H7 (cell line): Measurements from ENCODE around the gene PLCG2. TPM values are rescaled to one million over a fixed set of nuclear protein-coding genes. Genes with fewer than 3 reads are reported as not detected.

Experiments
- DNase-seq: peaks from one replicate; pipeline ENCODE4 v3.0.0; 2012
- H3K27me3 ChIP-seq: 2 replicates; pipeline ENCODE4 v1.6.0; 2011; ENCODE audit warnings: mild to moderate bottlenecking, low read length; ENCODE audit not compliant: control insufficient read depth, insufficient read depth
- H3K36me3 ChIP-seq: replicated peaks from 2 replicates; pipeline ENCODE4 v1.5.1; 2011; ENCODE audit warnings: low read length; ENCODE audit not compliant: control insufficient read depth, insufficient read depth
- H3K4me3 ChIP-seq: 2 replicates; pipeline ENCODE4 v1.5.1; 2011; ENCODE audit warnings: low read depth, mild to moderate bottlenecking, control low read depth, low read length, moderate library complexity; ENCODE audit not compliant: insufficient read depth
- total RNA-seq: library from RNA; depleted of rRNA; stranded (reverse); fragments of >200 nt; shearing (Covaris generic); gene quantifications from 2 replicates; pipeline ENCODE4 v1.2.3, GENCODE V29; 2014

Gene PLCG2
- total RNA-seq, 1 experiment from 2014 or later = 2.7 TPM

DNA sequence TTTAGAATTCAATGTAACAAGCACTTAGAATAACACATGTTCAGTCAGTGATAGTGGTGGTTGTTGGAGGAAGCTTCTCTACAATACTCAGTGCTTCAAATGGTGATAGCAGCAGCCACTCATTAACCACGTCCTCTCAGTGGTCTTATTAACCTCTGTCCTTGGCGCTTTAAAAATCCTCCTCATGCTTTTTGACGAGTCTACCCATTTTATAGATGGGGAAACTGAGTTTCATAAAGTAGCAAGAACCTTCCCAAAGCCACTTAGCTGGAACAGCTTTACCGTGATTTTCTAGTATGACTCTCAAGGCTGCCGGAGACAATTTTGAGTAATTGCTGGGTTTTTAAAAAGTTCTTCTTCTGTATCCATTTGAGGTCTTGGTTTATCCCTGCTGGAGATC lies 47.4 kb downstream of the PLCG2 start:
- H3K4me3 ChIP-seq = no peak overlapping the region
- H3K27me3 ChIP-seq = no peaks in the 10 kb centered on the region
- H3K36me3 ChIP-seq = no peaks in the 10 kb centered on the region
- no peak for DNase-seq

DNA sequence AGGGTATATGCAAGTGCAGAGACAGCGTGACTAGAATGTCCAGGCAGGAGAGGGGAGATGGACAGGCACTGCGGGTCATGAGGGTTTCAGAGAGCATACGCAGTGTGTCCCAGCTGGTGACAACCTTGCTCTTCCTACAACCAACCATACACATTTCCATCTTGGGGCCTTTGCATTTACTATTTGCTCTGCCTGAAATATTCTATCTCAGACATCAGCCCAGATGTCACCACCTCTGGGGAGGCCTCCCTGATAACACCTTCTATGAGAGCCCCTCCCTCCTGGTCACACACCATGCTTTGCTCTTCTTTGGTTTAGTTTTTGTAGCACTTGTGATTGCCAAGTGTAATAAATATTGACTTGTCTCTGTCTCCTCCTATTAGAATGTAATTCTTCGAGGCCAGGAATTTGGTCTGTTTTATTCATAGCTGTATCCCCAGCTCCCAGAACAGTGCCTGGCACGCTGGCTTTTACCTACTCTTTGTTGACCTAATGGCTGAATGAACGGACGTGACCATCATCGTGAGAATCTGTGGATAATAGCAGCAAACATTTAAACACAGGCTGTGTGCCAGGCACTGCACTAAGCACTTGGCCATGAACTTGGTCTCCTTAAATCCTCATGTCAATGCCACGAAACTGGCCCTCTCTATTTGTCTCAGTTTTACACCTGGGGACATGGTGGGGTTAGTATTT lies 51.9 kb downstream of the PLCG2 start:
- DNase-seq = no peak
- Histone ChIP-seq H3K4me3 (no peak overlapping the region), H3K27me3 (no peaks in the 10 kb centered on the region; the same call in 1 of the 2 replicates), H3K36me3 (no peaks in the 10 kb centered on the region)

DNA sequence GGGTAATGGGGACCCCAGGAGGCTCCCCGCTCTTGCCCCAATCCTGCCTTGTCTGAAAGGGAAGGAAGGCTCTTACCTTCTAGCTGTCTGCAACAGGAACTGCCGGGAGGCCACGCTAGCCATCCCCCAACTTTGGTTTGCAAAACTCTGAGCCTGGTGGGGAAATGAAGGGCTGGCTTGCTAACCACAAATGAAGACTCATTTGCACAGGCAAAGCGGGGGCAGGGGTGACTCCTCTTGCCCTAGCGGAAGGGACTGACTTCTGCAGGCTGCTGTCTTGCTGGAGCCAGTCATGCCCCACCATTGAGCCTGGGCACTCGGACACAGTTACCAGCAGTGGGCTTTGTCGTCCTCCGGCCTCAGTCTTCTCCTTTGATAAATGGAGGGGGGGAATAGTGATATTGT lies 52.6 kb downstream of the PLCG2 start:
- no peaks in the 10 kb centered on the region; the same call in 1 of the 2 replicates for H3K27me3 ChIP-seq
- H3K4me3 ChIP-seq = no peak overlapping the region
- DNase-seq = peak; percentile 57
- H3K36me3 ChIP-seq = no peaks in the 10 kb centered on the region

DNA sequence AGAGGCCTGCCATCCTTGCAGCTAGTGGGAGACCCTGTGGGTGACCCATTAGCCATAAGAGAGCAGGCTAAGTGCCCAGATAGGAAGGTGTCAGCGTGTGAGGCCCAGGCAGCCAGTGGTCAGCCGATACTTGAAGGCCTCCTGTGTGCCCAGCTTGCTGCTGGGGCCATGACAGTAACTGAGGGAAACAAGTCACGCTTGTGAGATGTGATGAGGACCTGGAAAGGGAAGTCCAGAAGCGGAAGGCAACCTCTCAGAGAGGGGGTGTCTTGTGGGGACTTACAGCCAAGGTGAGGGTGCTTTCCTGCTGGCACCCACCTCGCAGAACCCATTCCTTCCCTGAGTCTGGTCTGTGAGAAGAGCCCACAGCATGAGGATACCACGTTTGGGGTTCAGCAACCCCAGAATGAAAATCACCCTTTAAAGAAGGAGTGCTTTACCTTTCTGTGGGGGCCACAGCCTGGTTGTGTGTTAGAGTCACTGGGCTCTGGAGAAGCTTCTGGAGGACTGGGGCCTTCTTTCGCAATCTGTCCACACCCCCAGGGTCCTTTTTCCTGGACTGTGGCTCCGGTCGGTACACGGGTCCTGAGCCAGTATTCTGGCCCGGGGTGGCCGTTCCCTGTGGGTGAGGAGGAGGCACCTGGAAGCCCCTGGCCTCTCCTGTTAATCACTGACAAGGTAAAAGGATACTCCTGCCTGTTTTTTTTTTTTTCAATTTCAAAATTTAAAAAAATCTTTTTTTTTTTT lies 53.9 kb downstream of the PLCG2 start:
- Histone ChIP-seq H3K36me3 (no peaks in the 10 kb centered on the region), H3K4me3 (no peak overlapping the region), H3K27me3 (no peaks in the 10 kb centered on the region; the same call in 1 of the 2 replicates)
- no peak for DNase-seq

DNA sequence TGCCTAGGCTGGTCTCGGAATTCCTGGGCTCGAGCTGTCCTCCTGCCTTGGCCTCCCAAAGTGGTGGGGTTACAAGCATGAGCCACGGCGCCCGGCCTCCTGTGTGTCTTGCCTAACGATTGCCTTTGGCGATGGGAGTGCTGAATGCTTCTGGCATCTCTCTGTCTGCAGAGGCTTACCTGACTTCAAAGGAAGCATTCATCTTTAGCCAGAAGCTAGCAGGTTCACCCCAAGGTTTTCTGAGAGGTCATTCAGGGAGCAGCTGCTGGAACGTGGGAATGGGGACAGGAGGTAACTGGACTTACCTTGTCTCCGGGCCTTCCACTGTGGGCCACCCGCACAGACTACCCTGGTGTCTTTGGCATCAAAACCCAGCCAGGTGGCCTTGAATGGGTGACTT lies 54.7 kb downstream of the PLCG2 start:
- H3K4me3 ChIP-seq = no peak overlapping the region
- H3K36me3 ChIP-seq = no peaks in the 10 kb centered on the region
- H3K27me3 ChIP-seq = no peaks in the 10 kb centered on the region; the same call in 1 of the 2 replicates
- no peak for DNase-seq

DNA sequence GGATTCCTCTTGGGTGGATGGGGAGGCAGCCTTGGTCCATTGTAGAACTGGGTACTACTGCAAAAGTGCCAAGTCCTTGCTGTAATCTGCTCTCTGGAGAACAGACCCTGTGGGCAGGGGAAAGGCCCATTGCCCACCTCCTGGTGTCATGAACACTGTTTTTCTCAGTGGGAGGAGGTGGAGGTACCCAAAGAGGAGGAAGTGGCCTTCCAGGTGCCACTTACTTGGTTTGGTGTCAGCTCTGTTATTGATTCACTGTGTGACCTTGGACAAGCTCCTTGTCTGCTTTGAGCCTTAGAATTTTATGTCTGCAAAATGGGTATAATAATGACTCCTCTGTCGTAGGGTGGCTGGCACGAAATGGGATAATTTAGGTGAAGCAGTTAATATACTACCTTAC lies 55.8 kb downstream of the PLCG2 start:
- H3K36me3 ChIP-seq = no peaks in the 10 kb centered on the region
- H3K27me3 ChIP-seq = no peaks in the 10 kb centered on the region; the same call in 1 of the 2 replicates
- no peak overlapping the region for H3K4me3 ChIP-seq
- no peak for DNase-seq

DNA sequence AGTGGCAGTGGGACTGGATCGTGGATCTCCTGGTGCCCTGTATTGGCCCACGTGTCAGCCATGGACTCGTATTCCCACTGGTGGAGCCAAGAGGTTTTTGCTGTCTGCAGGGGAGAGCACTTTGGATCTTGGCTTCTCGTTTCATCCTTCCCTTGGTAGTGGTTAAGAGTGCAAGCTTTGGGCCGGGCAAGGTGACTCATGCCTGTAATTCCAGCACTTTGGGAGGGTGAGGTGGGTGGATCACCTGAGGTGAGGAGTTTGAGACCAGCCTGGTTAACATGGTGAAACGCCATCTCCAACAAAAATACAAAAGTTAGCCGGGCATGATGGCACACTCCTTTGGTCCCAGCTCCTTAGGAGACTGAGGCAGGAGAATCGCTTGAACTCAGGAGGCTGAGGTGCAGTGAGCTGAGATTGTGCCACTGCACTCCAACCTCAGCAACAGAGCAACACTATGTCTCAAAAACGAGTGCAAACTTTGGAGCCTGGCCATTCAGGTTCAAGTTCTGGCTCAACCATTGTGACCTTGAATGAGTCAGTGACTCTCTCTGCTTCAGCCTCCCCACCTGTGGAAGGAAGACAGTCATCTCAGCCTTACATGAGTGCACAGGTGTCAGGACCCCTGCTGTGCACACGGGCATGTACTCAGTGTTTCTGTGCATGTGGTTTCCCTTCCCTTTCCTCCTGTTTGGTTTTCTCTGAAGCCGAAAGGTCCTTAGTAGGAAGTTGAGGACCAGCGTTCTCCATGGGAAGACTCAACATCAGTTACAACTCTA lies 57.4 kb downstream of the PLCG2 start:
- Histone ChIP-seq H3K36me3 (no peaks in the 10 kb centered on the region), H3K27me3 (no peaks in the 10 kb centered on the region; the same call in 1 of the 2 replicates), H3K4me3 (no peak overlapping the region)
- no peak for DNase-seq

DNA sequence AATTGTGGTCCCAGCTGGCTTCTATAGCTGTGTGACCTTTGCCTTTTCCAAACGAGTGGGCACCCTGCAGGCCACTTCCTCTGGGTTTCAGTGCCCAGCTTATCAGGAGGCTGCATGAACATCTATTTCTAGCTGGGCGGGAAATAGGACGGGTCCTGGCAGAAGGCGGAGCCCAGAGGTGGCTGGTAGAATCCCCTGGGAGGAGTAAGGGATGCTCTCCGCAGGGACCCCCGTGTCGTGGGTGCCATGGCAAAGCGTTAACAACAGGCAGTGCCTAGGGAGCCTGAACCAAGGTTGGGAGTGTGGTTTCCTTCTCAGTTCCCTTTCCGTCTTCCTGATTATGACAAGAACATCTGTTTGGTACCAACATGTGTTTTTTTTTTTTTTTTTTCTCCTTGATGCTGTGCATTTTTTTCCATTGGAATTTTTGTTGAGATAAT lies 58.2 kb downstream of the PLCG2 start:
- DNase-seq = no peak
- H3K27me3 ChIP-seq = no peaks in the 10 kb centered on the region; the same call in 1 of the 2 replicates
- no peak overlapping the region for H3K4me3 ChIP-seq
- H3K36me3 ChIP-seq = no peaks in the 10 kb centered on the region

DNA sequence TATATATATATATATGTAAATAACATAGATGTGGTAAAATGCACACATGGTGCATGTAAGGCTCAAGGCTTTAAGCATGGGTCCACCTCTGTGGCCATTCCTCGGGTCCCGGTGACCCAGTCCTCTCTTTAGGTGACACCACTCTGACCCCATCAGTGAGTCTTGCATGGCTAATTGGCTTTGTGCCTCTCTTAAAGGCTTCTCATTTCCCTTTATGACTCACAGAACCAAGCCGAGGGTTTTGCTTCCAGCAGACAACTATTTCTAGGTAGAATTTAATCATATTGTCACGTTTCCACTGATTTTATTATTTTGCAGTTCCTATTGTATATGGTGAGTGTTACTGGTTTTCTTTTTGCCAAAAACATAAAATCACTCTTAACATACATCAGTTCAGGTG lies 59.7 kb downstream of the PLCG2 start:
- Histone ChIP-seq H3K36me3 (no peaks in the 10 kb centered on the region), H3K27me3 (no peaks in the 10 kb centered on the region; the same call in 1 of the 2 replicates), H3K4me3 (no peak overlapping the region)
- no peak for DNase-seq

DNA sequence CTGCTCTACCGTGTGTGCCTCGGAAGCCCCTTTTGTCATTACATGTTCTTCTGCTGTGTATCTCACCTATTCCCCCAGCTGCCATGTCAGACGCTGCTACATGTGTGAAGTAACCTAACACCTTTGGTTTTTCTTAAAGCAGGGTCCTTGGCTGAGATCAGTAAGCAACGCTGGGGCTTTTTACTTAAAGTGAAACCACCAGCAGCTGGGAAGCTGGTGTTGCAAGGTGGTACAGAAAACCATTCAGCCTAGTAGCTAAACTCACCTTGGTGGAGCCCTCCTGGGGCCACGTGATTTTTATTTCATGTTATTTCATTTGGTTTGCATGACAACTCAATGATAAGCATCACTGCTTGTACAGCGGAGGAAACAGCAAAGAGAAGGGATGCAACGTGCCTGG lies 62.6 kb downstream of the PLCG2 start:
- DNase-seq = no peak
- H3K36me3 ChIP-seq = no peaks in the 10 kb centered on the region
- H3K27me3 ChIP-seq = no peaks in the 10 kb centered on the region
- H3K4me3 ChIP-seq = no peak overlapping the region

DNA sequence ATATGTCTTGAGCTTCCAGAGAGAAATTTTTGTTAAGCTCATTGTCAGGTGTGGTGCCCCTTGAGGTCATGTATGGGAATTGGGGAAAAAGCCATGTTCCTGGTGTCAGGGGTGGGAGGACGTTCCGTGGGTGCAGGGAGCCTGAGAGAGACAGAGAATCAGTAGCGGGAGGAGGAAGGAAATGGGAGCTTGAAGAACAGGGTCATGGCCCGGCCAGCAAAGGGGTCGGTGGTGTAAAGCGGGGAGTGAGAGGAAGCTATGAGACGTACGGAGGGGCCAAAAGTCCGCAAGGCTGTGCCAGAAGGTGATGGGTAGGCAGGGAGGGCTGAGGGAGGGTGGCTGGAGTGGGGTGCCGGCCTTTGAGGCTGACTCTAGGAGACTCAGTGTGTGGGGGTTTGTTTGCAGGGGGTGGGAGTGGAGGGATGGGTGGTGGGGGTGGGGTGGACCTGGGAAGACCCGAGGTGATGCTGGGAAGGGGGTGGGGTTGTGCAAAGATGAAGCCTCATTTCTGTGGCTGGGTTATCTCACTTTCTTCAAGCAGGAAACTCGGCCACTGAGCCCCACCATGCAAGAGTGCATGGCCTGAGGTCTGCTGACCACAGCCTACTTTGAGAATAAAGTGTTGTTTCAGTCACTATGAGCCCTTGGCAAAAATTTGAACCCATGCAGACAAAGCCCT lies 63.6 kb downstream of the PLCG2 start:
- no peaks in the 10 kb centered on the region for H3K27me3 ChIP-seq
- peak; percentile 63 for DNase-seq
- H3K36me3 ChIP-seq = no peaks in the 10 kb centered on the region
- H3K4me3 ChIP-seq = no peak overlapping the region

DNA sequence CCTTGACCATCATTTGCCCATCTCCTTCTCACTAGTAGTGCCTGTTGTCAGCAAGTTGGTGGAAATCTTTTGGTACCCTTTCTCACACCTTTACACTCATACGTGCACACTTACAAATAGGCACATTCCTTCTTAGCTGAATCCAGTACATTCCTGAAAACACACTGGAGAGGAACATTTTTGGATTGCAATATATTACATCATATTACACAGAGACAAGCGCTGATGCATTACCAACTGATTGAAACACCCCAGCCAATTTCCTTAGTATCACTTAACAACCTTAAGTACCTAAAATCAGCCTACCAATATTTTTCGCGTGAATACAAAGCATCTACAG lies 64.1 kb downstream of the PLCG2 start:
- H3K27me3 ChIP-seq = no peaks in the 10 kb centered on the region
- no peaks in the 10 kb centered on the region for H3K36me3 ChIP-seq
- no peak overlapping the region for H3K4me3 ChIP-seq
- no peak for DNase-seq

DNA sequence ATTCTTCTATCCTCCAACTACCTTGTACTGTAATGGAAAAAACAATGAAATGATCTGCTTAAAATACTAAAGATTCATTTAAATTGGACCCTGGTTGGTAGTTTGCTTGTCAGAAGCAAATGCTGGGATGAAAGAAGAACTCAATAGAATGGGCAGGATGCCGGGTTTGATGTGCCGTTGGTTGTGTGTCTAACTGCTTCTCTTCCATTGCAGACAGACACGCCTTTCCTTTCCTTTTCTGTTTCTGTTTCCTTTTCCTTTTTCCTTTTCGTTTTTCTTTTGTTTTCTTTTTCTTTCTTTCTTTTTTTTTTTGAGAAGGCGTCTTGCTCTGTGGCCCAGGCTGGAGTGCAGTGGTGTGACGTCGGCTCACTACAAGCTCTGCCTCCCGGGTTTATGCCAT lies 64.6 kb downstream of the PLCG2 start:
- Histone ChIP-seq H3K4me3 (no peak overlapping the region), H3K27me3 (no peaks in the 10 kb centered on the region), H3K36me3 (no peaks in the 10 kb centered on the region)
- DNase-seq = no peak

DNA sequence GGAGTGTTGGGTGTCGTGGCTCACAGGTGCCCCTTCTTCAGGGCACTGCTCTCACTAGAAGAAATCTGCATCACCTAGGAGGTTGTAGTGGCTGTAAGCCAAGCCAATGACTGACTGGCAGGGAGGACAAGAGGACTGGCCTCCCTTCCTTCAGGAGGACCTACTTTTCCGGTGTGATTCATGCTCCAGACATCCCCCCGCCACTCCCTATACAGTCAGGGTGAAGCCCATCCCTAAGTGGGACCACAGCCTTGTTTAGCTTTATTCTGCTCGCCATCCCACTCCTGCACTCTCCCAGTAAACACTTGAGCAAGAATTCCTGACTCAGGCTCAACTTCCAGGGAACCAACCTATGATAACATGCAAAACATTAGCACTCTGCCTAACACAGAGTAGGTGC lies 67.0 kb downstream of the PLCG2 start:
- H3K27me3 ChIP-seq = no peaks in the 10 kb centered on the region
- no peak overlapping the region for H3K4me3 ChIP-seq
- no peaks in the 10 kb centered on the region for H3K36me3 ChIP-seq
- DNase-seq = no peak
